Peyer's patch (tissue), 4 donors: Measurements from ENCODE around the gene EEF2K.

ENCODE experiments used
- POLR2A ChIP-seq, 2 donors: fragments of 450-650 bp; IDR thresholded peaks; one replicate each; pipeline ENCODE4 v1.5.1; 2017; ENCODE audit warnings: antibody characterized with exemption in 2 of 2, mild to moderate bottlenecking in 2 of 2, moderate library complexity in 2 of 2
- TF ChIP-seq, protein P1 (sequence below), 6 experiments: fragments of 450-650 bp in 4 of 6; fragments of 200-600 bp in 2 of 6; sonication (generic) in 1 of 6; IDR thresholded peaks; one replicate each; pipeline ENCODE4 v1.5.1; 2017 to 2019; ENCODE audit warnings: antibody characterized with exemption in 6 of 6, mild to moderate bottlenecking in 3 of 6, moderate library complexity in 1 of 6

GRCh38 chr16:22297114-22297870 is 91.2 kb downstream of the EEF2K start, which contains the start of gene POLR3E:
- peak; percentile 27 to 36 for TF ChIP-seq POLR2A (IDR thresholded peaks at IDR 0.05)
- TF ChIP-seq, protein P1, sequence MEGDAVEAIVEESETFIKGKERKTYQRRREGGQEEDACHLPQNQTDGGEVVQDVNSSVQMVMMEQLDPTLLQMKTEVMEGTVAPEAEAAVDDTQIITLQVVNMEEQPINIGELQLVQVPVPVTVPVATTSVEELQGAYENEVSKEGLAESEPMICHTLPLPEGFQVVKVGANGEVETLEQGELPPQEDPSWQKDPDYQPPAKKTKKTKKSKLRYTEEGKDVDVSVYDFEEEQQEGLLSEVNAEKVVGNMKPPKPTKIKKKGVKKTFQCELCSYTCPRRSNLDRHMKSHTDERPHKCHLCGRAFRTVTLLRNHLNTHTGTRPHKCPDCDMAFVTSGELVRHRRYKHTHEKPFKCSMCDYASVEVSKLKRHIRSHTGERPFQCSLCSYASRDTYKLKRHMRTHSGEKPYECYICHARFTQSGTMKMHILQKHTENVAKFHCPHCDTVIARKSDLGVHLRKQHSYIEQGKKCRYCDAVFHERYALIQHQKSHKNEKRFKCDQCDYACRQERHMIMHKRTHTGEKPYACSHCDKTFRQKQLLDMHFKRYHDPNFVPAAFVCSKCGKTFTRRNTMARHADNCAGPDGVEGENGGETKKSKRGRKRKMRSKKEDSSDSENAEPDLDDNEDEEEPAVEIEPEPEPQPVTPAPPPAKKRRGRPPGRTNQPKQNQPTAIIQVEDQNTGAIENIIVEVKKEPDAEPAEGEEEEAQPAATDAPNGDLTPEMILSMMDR (IDR thresholded peaks at IDR 0.05) = peak; percentile 93 to 100 (median 99)
